MG63 (cell line): ENCODE data around the gene TMEM263. TPM values are rescaled to one million over a fixed set of nuclear protein-coding genes. Genes with fewer than 3 reads are reported as not detected.
"Not testable (repeated sequence)": the region's sequence is repeated elsewhere in the genome, so short reads cannot be mapped to it uniquely, and the experiment has no call there.

Source experiments
- DNase-seq: peaks from one replicate; pipeline ENCODE4 v3.0.0-alpha.2; 2020
- H3K27me3 ChIP-seq: fragments of 250-450 bp; sonication (Bioruptor Pico); 2 replicates; pipeline ENCODE4 v1.5.1; 2020; ENCODE audit warnings: mild to moderate bottlenecking, moderate library complexity
- H3K36me3 ChIP-seq: fragments of 250-450 bp; sonication (Bioruptor Pico); 2 replicates; pipeline ENCODE4 v1.5.1; 2020; ENCODE audit warnings: mild to moderate bottlenecking, moderate library complexity
- H3K4me3 ChIP-seq: fragments of 250-450 bp; sonication (Bioruptor Pico); 2 replicates; pipeline ENCODE4 v1.5.1; 2020; ENCODE audit warnings: mild to moderate bottlenecking, moderate library complexity
- H3K9me3 ChIP-seq: fragments of 250-450 bp; sonication (Bioruptor Pico); 2 replicates; pipeline ENCODE4 v1.5.1; 2020; ENCODE audit warnings: mild to moderate bottlenecking, moderate library complexity
- total RNA-seq: library from RNA; depleted of rRNA; stranded (reverse); fragments of >200 nt; shearing (Covaris generic); gene quantifications from 2 replicates; pipeline ENCODE4 v1.2.3, GENCODE V29; 2014; ENCODE audit warnings: low replicate concordance

TMEM263 gene
- total RNA-seq, 1 experiment from 2014 or later, result 32.9 TPM

- peaks cover 54% of the 10 kb centered on the region for H3K36me3 ChIP-seq
- H3K4me3 ChIP-seq, result no peak overlapping the region
- no peaks in the 10 kb centered on the region for H3K9me3 ChIP-seq
- no peak for DNase-seq
- no peaks in the 10 kb centered on the region for H3K27me3 ChIP-seq
Observed at GRCh38 chr12:106974511-106974910, 18.8 kb downstream of the TMEM263 start.

DNA sequence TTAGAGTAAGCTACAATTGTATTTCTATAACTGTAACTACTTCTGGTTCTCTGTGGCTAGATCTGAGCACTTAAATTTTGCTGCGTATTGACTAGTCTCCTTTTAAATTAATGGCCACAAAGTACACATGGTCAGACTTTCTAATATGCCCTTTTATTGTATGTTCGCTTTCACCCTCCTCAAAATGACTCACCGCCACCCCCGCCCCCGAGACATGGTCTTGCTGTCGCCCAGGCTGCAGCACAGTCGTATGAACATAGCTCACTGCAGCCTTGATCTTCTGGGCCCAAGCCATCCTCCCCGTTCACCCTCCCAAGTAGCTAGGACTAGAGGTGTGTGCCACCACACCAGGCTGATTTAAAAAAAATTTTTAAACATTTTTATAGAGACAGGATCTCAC, 19.4 kb downstream of the TMEM263 start:
- no peak for DNase-seq
- Histone ChIP-seq H3K27me3 (no peaks in the 10 kb centered on the region), H3K36me3 (peaks cover 51% of the 10 kb centered on the region)

DNA sequence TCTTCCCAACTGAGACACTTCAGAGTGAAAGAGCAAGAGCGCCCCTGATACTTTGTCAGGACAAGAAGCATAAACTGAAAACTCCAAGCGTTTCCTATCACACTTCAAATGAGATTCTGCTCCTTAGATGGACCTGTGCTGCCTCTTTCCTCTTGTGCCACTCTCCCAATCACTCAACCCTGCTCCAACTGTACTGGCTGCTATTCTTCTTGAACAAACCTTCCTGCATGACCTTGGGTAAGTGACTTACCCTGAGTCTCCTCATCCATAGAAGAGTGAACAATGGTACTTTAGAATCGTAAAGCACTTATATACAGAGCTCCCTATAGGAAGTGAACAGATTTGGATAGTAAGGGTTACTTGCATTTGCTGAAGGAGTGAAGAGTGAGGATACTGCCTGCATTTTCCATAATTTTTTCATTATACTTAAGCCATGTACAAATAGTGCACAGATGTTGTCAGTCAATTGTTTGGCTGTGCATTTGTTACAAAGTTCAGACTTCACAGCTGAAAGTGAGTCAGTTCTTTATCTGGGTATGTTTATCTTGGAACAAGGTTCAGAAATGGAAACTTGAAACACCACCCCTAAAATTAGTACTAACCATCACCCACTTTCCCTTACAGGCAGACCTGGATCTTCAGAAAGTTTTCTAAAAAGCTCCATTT, 20.4 kb downstream of the TMEM263 start:
- Histone ChIP-seq H3K36me3 (peaks cover 40% of the 10 kb centered on the region), H3K27me3 (no peaks in the 10 kb centered on the region), H3K9me3 (no peaks in the 10 kb centered on the region), H3K4me3 (no peak overlapping the region)
- DNase-seq, result no peak

More for the DNA sequence above, 19.4 kb downstream of the TMEM263 start:
- Histone ChIP-seq H3K9me3 (no peaks in the 10 kb centered on the region), H3K4me3 (no peak overlapping the region)

- Histone ChIP-seq H3K27me3 (no peaks in the 10 kb centered on the region), H3K9me3 (no peaks in the 10 kb centered on the region), H3K36me3 (peaks cover 35% of the 10 kb centered on the region), H3K4me3 (no peak overlapping the region)
- DNase-seq, result peak; percentile 20
Observed at GRCh38 chr12:106976668-106977067, 21.0 kb downstream of the TMEM263 start.

GRCh38 chr12:106978035-106978800, 22.5 kb downstream of the TMEM263 start:
- no peaks in the 10 kb centered on the region for H3K27me3 ChIP-seq
- H3K9me3 ChIP-seq, result no peaks in the 10 kb centered on the region
- peaks cover 21% of the 10 kb centered on the region for H3K36me3 ChIP-seq
- H3K4me3 ChIP-seq, result no peak overlapping the region
- peak; percentile 45 for DNase-seq

DNA sequence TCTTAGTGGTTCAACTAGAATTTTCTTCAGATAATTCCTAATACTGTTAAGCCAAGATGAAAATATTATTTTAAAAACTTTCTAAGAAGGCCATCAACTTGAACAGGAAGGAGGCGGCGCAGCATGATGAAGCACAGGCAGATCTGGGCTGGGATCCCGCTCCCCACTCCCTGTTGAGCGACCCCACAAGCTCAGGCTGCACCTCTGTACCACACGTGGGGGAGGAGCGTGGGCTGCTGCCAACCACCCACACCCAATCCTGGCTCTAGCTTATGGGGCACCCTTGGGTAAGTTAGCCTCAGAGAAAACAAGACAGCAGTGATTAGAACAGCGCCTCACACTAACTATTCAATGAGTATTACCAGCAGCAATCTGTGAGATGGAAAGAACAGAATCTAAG, 25.2 kb downstream of the TMEM263 start:
- H3K4me3 ChIP-seq, result no peak overlapping the region
- H3K9me3 ChIP-seq, result no peaks in the 10 kb centered on the region
- H3K36me3 ChIP-seq, result peaks cover 17% of the 10 kb centered on the region
- no peak for DNase-seq
- H3K27me3 ChIP-seq, result no peaks in the 10 kb centered on the region

DNA sequence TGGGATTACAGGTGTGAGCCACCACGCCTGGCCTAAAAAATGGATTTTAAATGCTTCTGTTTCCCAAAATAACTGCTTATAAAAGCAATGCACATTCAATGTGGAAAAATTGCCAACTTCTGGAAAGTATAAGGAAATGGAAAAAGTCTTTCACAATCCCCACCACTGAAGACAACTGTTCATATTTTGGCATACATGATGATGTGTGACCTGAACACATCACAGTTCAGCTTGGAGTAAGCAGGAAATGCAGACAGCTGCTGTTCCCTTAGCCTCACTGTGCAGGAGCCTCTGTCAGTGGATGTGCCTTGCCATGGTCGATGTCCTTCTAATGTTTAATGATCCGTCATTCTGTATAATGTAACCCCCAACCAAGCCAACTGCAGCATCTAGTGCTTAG, 26.1 kb downstream of the TMEM263 start:
- no peak for DNase-seq

GRCh38 chr12:106982229-106982628, 26.5 kb downstream of the TMEM263 start:
- H3K36me3 ChIP-seq, result peaks cover 13% of the 10 kb centered on the region
- DNase-seq, result no peak

More for the DNA sequence above, 26.1 kb downstream of the TMEM263 start:
- Histone ChIP-seq H3K36me3 (peaks cover 13% of the 10 kb centered on the region), H3K27me3 (no peaks in the 10 kb centered on the region), H3K9me3 (no peaks in the 10 kb centered on the region), H3K4me3 (no peak overlapping the region)

DNA sequence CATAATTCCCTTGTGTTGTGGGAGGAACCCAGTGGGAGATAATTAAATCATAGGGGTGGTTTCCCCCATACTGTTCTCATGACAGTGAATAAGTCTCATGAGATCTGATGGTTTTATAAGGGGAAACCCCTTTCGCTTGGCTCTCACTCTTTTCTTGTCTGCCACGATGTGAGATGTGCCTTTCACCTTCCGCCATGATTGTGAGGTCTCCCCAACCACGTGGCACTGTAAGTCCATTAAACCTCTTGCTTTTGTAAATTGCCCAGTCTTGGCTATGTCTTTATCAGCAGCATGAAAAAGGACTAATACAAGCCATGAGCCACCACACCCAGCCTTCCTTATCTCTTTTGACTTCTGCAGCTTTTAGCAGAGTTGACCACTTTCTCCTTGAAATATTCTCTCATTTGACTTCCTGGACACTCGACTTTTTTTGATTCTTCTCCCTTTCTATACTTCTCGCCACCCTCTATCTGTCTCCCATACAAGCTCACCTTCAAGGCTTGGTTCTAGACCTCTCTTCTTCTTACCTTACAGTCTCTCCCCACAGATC, 29.0 kb downstream of the TMEM263 start:
- no peak for DNase-seq
- H3K36me3 ChIP-seq, result peaks cover 6% of the 10 kb centered on the region
- H3K27me3 ChIP-seq, result no peaks in the 10 kb centered on the region
- no peak overlapping the region for H3K4me3 ChIP-seq
- no peaks in the 10 kb centered on the region for H3K9me3 ChIP-seq

More at GRCh38 chr12:106982229-106982628, 26.5 kb downstream of the TMEM263 start:
- Histone ChIP-seq H3K9me3 (no peaks in the 10 kb centered on the region), H3K4me3 (no peak overlapping the region), H3K27me3 (no peaks in the 10 kb centered on the region)

DNA sequence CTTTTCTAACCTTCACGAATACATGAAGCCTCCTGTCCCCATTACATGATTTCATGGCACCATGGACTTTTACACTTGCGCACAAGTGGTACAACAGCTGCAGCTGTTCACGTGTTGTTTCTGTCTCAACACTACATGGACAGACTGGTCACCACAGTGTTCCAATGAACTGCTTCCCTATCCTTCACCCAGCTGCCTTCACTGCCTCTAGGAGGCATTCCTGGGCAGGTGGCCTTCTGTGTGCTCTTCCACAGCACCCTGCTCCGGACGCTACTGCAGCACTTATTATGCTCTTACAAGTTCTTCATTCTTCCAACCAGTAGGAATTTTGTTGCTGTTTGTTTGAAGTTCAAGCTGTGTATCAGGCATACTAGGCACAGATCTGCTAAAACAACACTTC, 29.8 kb downstream of the TMEM263 start:
- Histone ChIP-seq H3K4me3 (no peak overlapping the region), H3K36me3 (peaks cover 6% of the 10 kb centered on the region), H3K9me3 (no peaks in the 10 kb centered on the region), H3K27me3 (no peaks in the 10 kb centered on the region)
- DNase-seq, result no peak

GRCh38 chr12:106986135-106986534, 30.4 kb downstream of the TMEM263 start:
- peak overlapping the region; percentile 68 for H3K4me3 ChIP-seq
- H3K9me3 ChIP-seq, result no peaks in the 10 kb centered on the region
- DNase-seq, result no peak
- no peaks in the 10 kb centered on the region for H3K27me3 ChIP-seq
- peaks cover 6% of the 10 kb centered on the region for H3K36me3 ChIP-seq

DNA sequence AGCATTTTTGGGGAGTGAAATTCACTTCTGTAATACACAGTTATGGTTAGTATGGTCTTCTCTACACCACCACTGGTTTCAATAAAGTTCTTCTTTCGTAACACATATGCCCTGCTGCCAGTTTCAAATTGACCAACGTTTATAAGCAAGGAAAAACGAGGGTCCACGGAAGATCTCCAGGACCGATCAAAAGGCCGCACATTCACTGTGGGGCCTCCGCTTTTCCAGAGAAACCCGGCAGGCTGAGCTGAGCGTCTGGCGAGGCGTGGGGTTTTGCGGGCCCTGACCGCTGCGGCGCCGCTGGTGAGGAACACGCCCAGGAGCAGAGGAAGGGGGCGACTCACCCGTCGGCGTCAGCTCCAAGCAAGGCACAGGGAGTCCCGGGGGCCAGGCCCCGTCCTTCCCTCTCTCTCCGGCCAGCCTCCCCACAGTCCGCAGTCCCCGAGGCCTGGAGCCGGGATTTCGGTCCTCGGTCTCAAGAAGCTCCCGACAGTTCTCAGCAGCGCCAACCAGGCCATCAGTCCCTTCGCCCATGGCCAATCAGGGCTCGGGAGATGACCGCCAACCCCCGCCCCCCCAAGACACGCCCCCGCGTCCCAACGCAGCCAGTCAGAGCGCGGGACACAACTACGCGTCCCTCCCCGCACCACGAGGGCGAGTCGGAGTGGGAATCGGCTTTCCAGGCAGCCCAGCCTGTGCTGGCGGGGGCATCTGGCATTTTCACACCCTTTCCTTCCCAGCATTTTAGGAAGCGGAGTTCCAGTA, 31.1 kb downstream of the TMEM263 start, which contains the start of gene MTERF2:
MTERF2 (minus strand) TSS at position 522 of the 765 bp plus-strand sequence. CDS start 8,432 bp downstream, outside the sequence.
- H3K27me3 ChIP-seq, result no peaks in the 10 kb centered on the region
- H3K36me3 ChIP-seq, result peaks cover 6% of the 10 kb centered on the region
- H3K9me3 ChIP-seq, result no peaks in the 10 kb centered on the region
- peak; percentile 91 for DNase-seq
- H3K4me3 ChIP-seq, result peak within 1 kb of the TSS; percentile 68

DNA sequence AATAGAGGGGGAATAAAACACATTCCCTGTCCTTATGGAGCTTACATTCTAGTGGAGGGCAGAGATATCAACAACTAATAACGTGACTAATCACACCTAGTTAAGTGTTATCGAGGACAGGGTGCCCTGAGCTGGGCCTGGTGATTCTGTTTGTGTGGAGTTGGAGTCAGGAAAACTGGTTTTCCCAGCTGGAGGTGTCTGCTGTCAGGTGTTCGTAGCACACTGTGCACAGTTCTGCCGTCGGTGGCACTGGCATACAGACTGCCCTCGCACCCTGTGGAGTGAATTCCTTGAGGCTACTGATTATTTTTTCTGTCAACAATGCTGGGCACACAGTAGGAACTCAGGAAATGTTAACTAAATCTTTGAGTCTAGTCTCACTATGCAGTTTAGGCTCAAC, 32.1 kb downstream of the TMEM263 start:
- no peak overlapping the region for H3K4me3 ChIP-seq
- H3K36me3 ChIP-seq, result peaks cover 6% of the 10 kb centered on the region
- no peaks in the 10 kb centered on the region for H3K9me3 ChIP-seq
- no peak for DNase-seq
- H3K27me3 ChIP-seq, result no peaks in the 10 kb centered on the region

DNA sequence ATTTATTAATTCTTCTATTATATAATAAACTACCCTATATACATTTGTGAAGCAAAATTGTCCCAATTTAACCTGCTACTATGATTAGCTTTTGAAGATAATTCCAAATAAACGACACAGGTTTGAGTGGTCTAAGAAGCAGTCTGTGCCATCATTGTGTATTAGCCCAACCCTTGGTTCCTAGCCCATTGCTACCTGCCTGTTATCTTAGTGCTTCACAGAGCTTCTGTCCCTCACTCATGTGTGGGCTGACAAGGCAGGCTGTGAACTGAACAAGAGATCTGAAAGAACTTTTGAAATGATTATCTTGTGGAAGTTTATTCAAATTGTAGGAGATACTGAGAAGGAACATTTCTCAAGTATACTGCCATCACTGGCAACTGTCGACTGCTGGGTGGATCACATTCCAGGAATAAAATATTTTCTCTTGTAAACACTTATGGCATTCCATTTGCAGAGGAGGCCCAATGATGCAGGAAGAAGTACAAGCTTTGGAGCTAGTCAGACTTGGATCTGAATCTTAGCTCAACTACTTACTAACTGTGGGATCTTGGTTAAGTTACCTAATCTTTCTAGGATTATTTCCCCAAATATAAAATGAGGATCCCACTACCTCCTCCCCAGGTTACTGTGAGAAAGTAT, 39.0 kb downstream of the TMEM263 start:
- Histone ChIP-seq H3K4me3 (no peak overlapping the region), H3K27me3 (no peaks in the 10 kb centered on the region), H3K9me3 (no peaks in the 10 kb centered on the region), H3K36me3 (no peaks in the 10 kb centered on the region)
- DNase-seq, result peak; percentile 20

GRCh38 chr12:106996102-106996501, 40.4 kb downstream of the TMEM263 start:
- not testable (repeated sequence) for H3K27me3 ChIP-seq, DNase-seq, H3K4me3 ChIP-seq, H3K9me3 ChIP-seq, H3K36me3 ChIP-seq

DNA sequence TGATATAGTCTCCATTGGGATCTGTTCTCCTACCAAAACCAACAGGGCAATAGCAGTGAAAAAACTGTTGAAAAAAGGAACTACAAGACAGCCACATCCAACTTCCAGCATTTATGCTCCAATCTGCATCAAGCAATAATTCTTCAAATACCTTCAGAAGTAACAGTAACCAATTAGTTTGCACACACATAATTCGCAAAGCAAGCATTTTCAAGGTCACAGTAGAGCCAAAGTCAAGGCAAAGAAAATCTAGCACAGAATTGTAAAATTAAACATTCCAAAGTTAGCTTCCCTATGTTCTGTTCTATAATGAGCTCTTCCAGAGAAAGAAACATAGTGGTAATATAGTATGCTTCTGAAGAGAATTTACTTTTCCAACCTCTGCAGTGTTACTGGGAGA, 42.2 kb downstream of the TMEM263 start:
- Histone ChIP-seq H3K27me3 (no peaks in the 10 kb centered on the region), H3K4me3 (no peak overlapping the region), H3K36me3 (no peaks in the 10 kb centered on the region), H3K9me3 (no peaks in the 10 kb centered on the region)
- no peak for DNase-seq
